ENCODE data around the gene SND1.

The SND1 gene

GRCh38 chr7:127682140-127682539 is 30.1 kb downstream of the SND1 start:
- no peak overlapping the region for H3K27ac ChIP-seq (ENCODE audit: low read length)
- 0 out of 2 replicates have a peak, but pooled peaks cover 5% of the 10 kb centered on the region for H3K4me1 ChIP-seq (ENCODE audit: low read length)
- H2AFZ ChIP-seq (ENCODE audit: low read length): no peak overlapping the region
- H3F3A ChIP-seq (ENCODE audit: insufficient read depth, low read length): peaks cover 4% of the 10 kb centered on the region
- H3K4me2 ChIP-seq (ENCODE audit: low read depth, low read length): no peak overlapping the region
- no peak for DNase-seq
- H4K20me1 ChIP-seq (ENCODE audit: insufficient read depth, low read length): peaks cover 80% of the 10 kb centered on the region
- H3K9me3 ChIP-seq (replicated peaks; ENCODE audit: insufficient read depth, low read length): no peaks in the 10 kb centered on the region
- H3K27me3 ChIP-seq (replicated peaks; ENCODE audit: insufficient read depth, low read length): no peaks in the 10 kb centered on the region
- H3K4me3 ChIP-seq (ENCODE audit: low read length): no peak overlapping the region
- H3K9ac ChIP-seq (ENCODE audit: low read length): no peak overlapping the region
- H3K36me3 ChIP-seq (replicated peaks; ENCODE audit: insufficient read depth, low read length): peaks cover 28% of the 10 kb centered on the region
- H3K9me2 ChIP-seq (replicated peaks; ENCODE audit: insufficient read depth, low read length): no peaks in the 10 kb centered on the region
- H3K79me2 ChIP-seq (ENCODE audit: low read length): peaks cover 100% of the 10 kb centered on the region
- TF ChIP-seq, protein P1, sequence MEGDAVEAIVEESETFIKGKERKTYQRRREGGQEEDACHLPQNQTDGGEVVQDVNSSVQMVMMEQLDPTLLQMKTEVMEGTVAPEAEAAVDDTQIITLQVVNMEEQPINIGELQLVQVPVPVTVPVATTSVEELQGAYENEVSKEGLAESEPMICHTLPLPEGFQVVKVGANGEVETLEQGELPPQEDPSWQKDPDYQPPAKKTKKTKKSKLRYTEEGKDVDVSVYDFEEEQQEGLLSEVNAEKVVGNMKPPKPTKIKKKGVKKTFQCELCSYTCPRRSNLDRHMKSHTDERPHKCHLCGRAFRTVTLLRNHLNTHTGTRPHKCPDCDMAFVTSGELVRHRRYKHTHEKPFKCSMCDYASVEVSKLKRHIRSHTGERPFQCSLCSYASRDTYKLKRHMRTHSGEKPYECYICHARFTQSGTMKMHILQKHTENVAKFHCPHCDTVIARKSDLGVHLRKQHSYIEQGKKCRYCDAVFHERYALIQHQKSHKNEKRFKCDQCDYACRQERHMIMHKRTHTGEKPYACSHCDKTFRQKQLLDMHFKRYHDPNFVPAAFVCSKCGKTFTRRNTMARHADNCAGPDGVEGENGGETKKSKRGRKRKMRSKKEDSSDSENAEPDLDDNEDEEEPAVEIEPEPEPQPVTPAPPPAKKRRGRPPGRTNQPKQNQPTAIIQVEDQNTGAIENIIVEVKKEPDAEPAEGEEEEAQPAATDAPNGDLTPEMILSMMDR (IDR thresholded peaks at IDR 0.05; ENCODE audit: low read length): no peak
- TF ChIP-seq EZH2phosphoT487 (IDR thresholded peaks at IDR 0.05; ENCODE audit: low read length) (no peak), EZH2 (optimal IDR thresholded peaks at IDR 0.05; ENCODE audit: low read depth, low read length) (no peak)

DNA sequence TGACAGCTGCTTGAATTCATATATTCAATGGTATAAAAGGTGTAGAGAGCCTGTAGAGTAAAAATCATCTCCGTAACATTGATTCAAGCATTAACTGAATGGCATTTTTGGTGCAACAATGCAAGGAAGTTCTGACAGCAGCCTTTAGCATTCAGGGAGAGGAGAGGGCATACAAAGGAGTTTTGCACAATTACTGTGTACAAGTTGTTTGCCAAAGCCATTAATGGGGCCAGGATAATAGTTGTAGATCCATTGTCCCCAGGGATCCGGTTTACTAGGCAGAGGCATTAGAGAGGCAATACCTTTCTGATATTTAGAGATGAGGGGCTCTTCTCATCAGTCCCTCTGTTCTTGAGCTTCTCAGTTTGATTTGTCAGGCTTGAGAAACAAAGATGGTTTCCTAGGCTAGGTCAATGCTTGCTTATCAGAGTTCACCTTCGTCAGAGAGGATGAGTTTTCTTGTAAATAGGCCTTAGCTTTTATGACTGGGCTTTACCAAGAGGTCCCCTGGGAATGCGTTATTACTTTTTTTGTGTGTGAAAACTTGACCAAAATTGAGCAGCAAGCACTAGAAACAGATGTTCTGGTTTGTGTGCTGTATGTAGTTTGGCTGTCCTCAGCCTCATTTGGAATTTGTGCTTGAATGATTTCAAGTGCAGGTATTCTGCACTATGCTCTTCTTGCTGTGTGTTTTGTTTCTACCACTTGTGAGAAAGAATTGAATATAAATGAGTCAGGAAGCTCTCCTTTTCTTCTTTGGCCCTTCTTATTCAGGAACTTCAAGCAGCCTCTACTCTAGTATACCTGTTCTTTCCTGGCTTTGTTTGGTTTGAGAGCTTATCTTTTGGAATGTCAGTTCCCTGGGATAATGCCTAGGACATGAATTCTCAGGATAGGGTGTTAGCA is 32.0 kb downstream of the SND1 start:
- Histone ChIP-seq H3K4me1 (ENCODE audit: low read length) (0 out of 2 replicates have a peak, but pooled peaks cover 5% of the 10 kb centered on the region), H3K27ac (ENCODE audit: low read length) (no peak overlapping the region), H3K9me2 (replicated peaks; ENCODE audit: insufficient read depth, low read length) (no peaks in the 10 kb centered on the region), H3K9me3 (replicated peaks; ENCODE audit: insufficient read depth, low read length) (no peaks in the 10 kb centered on the region), H3F3A (ENCODE audit: insufficient read depth, low read length) (peaks cover 4% of the 10 kb centered on the region), H3K4me2 (ENCODE audit: low read depth, low read length) (no peak overlapping the region), H3K27me3 (replicated peaks; ENCODE audit: insufficient read depth, low read length) (no peaks in the 10 kb centered on the region), H3K36me3 (replicated peaks; ENCODE audit: insufficient read depth, low read length) (peaks cover 24% of the 10 kb centered on the region), H3K9ac (ENCODE audit: low read length) (no peak overlapping the region), H3K79me2 (ENCODE audit: low read length) (peaks cover 99% of the 10 kb centered on the region), H4K20me1 (ENCODE audit: insufficient read depth, low read length) (peaks cover 70% of the 10 kb centered on the region), H3K4me3 (ENCODE audit: low read length) (no peak overlapping the region), H2AFZ (ENCODE audit: low read length) (no peak overlapping the region)
- DNase-seq: no peak
- TF ChIP-seq EZH2 (optimal IDR thresholded peaks at IDR 0.05; ENCODE audit: low read depth, low read length) (no peak), EZH2phosphoT487 (IDR thresholded peaks at IDR 0.05; ENCODE audit: low read length) (no peak)

- no peak for DNase-seq
- Histone ChIP-seq H3K4me1 (ENCODE audit: low read length) (peaks cover 33% of the 10 kb centered on the region), H2AFZ (ENCODE audit: low read length) (no peak overlapping the region), H3K9me2 (replicated peaks; ENCODE audit: insufficient read depth, low read length) (no peaks in the 10 kb centered on the region), H3K4me2 (ENCODE audit: low read depth, low read length) (no peak overlapping the region), H3K27me3 (replicated peaks; ENCODE audit: insufficient read depth, low read length) (no peaks in the 10 kb centered on the region), H3F3A (ENCODE audit: insufficient read depth, low read length) (peaks cover 14% of the 10 kb centered on the region), H3K9ac (ENCODE audit: low read length) (no peak overlapping the region), H3K4me3 (ENCODE audit: low read length) (no peak overlapping the region), H3K9me3 (replicated peaks; ENCODE audit: insufficient read depth, low read length) (no peaks in the 10 kb centered on the region), H4K20me1 (ENCODE audit: insufficient read depth, low read length) (peaks cover 50% of the 10 kb centered on the region), H3K79me2 (ENCODE audit: low read length) (peaks cover 96% of the 10 kb centered on the region), H3K36me3 (replicated peaks; ENCODE audit: insufficient read depth, low read length) (peaks cover 33% of the 10 kb centered on the region), H3K27ac (ENCODE audit: low read length) (no peak overlapping the region)
- TF ChIP-seq, protein P1 (IDR thresholded peaks at IDR 0.05; ENCODE audit: low read length): no peak
- TF ChIP-seq EZH2phosphoT487 (IDR thresholded peaks at IDR 0.05; ENCODE audit: low read length): no peak
- no peak for TF ChIP-seq EZH2 (optimal IDR thresholded peaks at IDR 0.05; ENCODE audit: low read depth, low read length)
Measured at GRCh38 chr7:127689194-127689772, 37.3 kb downstream of the SND1 start.

Measured in MM.1S (cell line).